Natural killer cell (primary cell): Measurements from ENCODE around the gene ADA. TPM values are rescaled to one million over a fixed set of nuclear protein-coding genes. Genes with fewer than 3 reads are reported as not detected.
"Not testable (repeated sequence)": the region's sequence is repeated elsewhere in the genome, so short reads cannot be mapped to it uniquely, and the experiment has no call there.

Experiments
- ATAC-seq, 3 donors: fragments of 150-1000 bp in 2 of 3; fragments of 200-7000 bp in 1 of 3; cut with Tn5 transposase; 1 replicate in 1 of 3; 2 replicates in 2 of 3; pipeline ENCODE4 v1.10.0; 2021; ENCODE audit warnings: mild to moderate bottlenecking in 2 of 3, moderate library complexity in 2 of 3
- DNase-seq, 2 donors: peaks; one replicate each; pipeline versions ENCODE4 v3.0.0 to v3.0.0-alpha.2; 2013 to 2021; ENCODE audit warnings: mixed read lengths in 1 of 2
- H3K27ac ChIP-seq: one replicate; pipeline ENCODE4 v1.5.1; 2013; ENCODE audit warnings: mild to moderate bottlenecking, low read length
- H3K27me3 ChIP-seq: one replicate; pipeline ENCODE4 v1.6.1; 2013; ENCODE audit warnings: low read length; ENCODE audit not compliant: control insufficient read depth, insufficient read depth
- H3K36me3 ChIP-seq: one replicate; pipeline ENCODE4 v1.6.1; 2013; ENCODE audit warnings: low read length; ENCODE audit not compliant: control insufficient read depth, insufficient read depth
- H3K4me1 ChIP-seq: one replicate; pipeline ENCODE4 v1.6.1; 2013; ENCODE audit warnings: low read length; ENCODE audit not compliant: control insufficient read depth, insufficient read depth
- H3K4me3 ChIP-seq: one replicate; pipeline ENCODE4 v1.5.1; 2013; ENCODE audit warnings: low read length
- H3K9me3 ChIP-seq: one replicate; pipeline ENCODE4 v1.6.1; 2013; ENCODE audit warnings: low read length; ENCODE audit not compliant: control insufficient read depth, insufficient read depth
- H3K27ac Mint-ChIP-seq, 2 donors: one replicate each; pipeline ENCODE4 v1.8.0; 2022; ENCODE audit warnings: mild to moderate bottlenecking in 2 of 2, mixed read lengths in 2 of 2, moderate library complexity in 1 of 2
- H3K27me3 Mint-ChIP-seq, 2 donors: one replicate each; pipeline ENCODE4 v1.8.0; 2022; ENCODE audit warnings: low read depth in 2 of 2, mixed read lengths in 2 of 2
- H3K36me3 Mint-ChIP-seq: one replicate; pipeline ENCODE4 v1.8.0; 2022; ENCODE audit warnings: mixed read lengths
- H3K4me1 Mint-ChIP-seq, 2 donors: one replicate each; pipeline ENCODE4 v1.8.0; 2022; ENCODE audit warnings: mixed read lengths in 2 of 2
- H3K4me3 Mint-ChIP-seq: one replicate; pipeline ENCODE4 v1.8.0; 2022; ENCODE audit warnings: mild to moderate bottlenecking, moderate library complexity, mixed read lengths
- H3K9me3 Mint-ChIP-seq, 2 donors: one replicate each; pipeline ENCODE4 v1.8.0; 2022; ENCODE audit warnings: mixed read lengths in 2 of 2
- WGBS: methylation state at CpG from one replicate; pipeline ENCODE4 v1.1.7; 2013; ENCODE audit warnings: missing lambda C conversion rate; ENCODE audit not compliant: insufficient coverage; 5-methylcytosine and 5-hydroxymethylcytosine counted together
- intact Hi-C: fragments of 100-400 bp; cut with micrococcal nuclease; formaldehyde crosslinking; loops from one replicate; pipeline ENCODE4 v1.14.2; 2022
- total RNA-seq, 4 donors: library from RNA; stranded (reverse); fragments of 120-200 nt in 1 of 4; gene quantifications; one replicate each; pipeline versions ENCODE4 v1.2.3 to v1.2.4, GENCODE V29; 2013 to 2022
- TF ChIP-seq, protein P1 (sequence below): fragments of 200-600 bp; IDR thresholded peaks from one replicate; pipeline ENCODE4 v1.8.0; 2022; ENCODE audit warnings: antibody characterized with exemption

ADA gene
- total RNA-seq, 3 donors from 2014 or later (not counting 1 experiment from before 2014, with no cell fraction given) = 71.7 to 94.2 (median 73.9) TPM

GRCh38 chr20:44593751-44594150 lies 57.7 kb downstream of the ADA start:
- Mint-ChIP-seq H3K27me3 (no peaks in the 10 kb centered on the region), H3K4me1 (peaks cover 10 to 11% of the 10 kb centered on the region in 2 donors), H3K27ac (no peak overlapping the region), H3K9me3 (no peaks in the 10 kb centered on the region), H3K4me3 (no peak overlapping the region), H3K36me3 (no peaks in the 10 kb centered on the region)
- peak overlapping the region; percentile 9 for H3K27ac ChIP-seq
- H3K9me3 ChIP-seq = no peaks in the 10 kb centered on the region
- no peak overlapping the region for H3K4me3 ChIP-seq
- intact Hi-C loops = no loop called here
- no peak for ATAC-seq
- H3K36me3 ChIP-seq = no peaks in the 10 kb centered on the region
- WGBS = 50% methylated on average over 1 of the region's 2 CpGs
- peaks cover 22% of the 10 kb centered on the region for H3K4me1 ChIP-seq
- no peak for DNase-seq
- H3K27me3 ChIP-seq = no peaks in the 10 kb centered on the region
- TF ChIP-seq, protein P1, sequence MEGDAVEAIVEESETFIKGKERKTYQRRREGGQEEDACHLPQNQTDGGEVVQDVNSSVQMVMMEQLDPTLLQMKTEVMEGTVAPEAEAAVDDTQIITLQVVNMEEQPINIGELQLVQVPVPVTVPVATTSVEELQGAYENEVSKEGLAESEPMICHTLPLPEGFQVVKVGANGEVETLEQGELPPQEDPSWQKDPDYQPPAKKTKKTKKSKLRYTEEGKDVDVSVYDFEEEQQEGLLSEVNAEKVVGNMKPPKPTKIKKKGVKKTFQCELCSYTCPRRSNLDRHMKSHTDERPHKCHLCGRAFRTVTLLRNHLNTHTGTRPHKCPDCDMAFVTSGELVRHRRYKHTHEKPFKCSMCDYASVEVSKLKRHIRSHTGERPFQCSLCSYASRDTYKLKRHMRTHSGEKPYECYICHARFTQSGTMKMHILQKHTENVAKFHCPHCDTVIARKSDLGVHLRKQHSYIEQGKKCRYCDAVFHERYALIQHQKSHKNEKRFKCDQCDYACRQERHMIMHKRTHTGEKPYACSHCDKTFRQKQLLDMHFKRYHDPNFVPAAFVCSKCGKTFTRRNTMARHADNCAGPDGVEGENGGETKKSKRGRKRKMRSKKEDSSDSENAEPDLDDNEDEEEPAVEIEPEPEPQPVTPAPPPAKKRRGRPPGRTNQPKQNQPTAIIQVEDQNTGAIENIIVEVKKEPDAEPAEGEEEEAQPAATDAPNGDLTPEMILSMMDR = no peak

DNA sequence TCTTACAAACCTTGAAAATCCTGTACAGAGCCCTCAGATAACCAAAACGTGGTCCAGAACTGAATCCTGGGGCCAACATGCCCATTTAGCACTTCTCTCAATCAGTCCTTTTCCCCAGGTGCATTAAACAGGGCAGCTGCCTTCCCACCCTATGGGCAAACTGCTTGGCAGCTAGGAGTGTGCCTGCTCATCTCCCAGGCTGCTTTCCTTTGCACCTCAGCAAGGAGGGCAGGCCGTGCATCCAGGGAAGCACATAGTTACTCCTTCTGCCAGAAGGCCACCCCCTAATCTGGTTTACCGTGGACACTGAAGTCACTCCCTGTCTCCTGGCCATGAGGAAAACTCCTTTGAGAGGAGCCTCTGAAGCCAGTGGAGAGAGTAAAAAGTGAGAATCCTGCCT lies 59.1 kb downstream of the ADA start:
- 94% methylated on average over 3 of the region's 3 CpGs for WGBS
- ATAC-seq (no peak), DNase-seq (no peak)
- TF ChIP-seq, protein P1 = no peak
- Mint-ChIP-seq H3K9me3 (no peaks in the 10 kb centered on the region), H3K27ac (no peak overlapping the region), H3K36me3 (no peaks in the 10 kb centered on the region), H3K4me3 (no peak overlapping the region), H3K4me1 (no peaks in the 10 kb centered on the region), H3K27me3 (no peaks in the 10 kb centered on the region)
- no peaks in the 10 kb centered on the region for H3K36me3 ChIP-seq
- no peaks in the 10 kb centered on the region for H3K9me3 ChIP-seq
- peaks cover 8% of the 10 kb centered on the region for H3K4me1 ChIP-seq
- intact Hi-C loops = no loop called here
- no peaks in the 10 kb centered on the region for H3K27me3 ChIP-seq
- no peak overlapping the region for H3K27ac ChIP-seq
- H3K4me3 ChIP-seq = no peak overlapping the region

DNA sequence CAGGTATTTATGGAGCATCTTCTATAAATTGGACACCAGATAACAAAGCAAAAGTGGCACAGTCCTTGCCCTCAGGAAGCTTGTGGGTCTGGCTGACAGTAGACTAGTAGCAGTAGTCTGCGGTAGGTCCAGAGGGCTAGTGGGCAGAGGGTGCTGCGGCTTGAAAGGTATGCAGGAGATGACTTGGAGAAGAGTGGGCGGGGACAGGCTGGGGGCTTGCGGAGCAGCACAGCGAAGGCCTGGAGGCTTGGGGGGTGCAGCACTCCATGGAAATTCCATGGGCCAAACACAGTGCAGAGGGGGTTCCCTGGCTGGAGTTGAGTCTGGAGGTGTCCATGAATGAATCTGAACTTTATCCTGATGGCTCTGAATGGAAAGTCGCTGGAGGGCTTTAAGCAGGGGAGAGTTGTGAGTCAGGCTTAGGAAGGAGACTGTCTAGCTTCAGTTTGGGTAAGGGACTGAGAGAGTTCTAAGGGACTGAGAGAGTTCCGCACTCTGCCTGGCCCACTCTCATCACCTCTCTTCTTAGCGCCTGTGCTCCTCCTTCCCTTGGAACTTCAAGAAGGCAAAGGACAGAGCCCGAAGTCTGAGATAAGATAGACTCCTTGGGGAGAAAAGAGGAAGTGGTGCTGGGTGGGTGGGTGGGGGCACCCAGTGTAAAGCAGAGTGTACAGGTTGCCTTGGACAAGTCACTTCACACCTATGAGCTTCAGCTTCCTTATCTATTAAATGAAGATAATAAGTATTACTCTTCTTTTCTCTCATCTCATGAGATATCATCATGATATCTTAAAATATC lies 60.3 kb downstream of the ADA start:
- Histone ChIP-seq H3K27me3 (no peaks in the 10 kb centered on the region), H3K4me3 (no peak overlapping the region), H3K27ac (no peak overlapping the region), H3K36me3 (no peaks in the 10 kb centered on the region), H3K4me1 (peaks cover 11% of the 10 kb centered on the region), H3K9me3 (no peaks in the 10 kb centered on the region)
- Mint-ChIP-seq H3K36me3 (no peaks in the 10 kb centered on the region), H3K4me1 (no peaks in the 10 kb centered on the region), H3K4me3 (no peak overlapping the region), H3K9me3 (no peaks in the 10 kb centered on the region), H3K27ac (no peak overlapping the region), H3K27me3 (no peaks in the 10 kb centered on the region)
- TF ChIP-seq, protein P1 = no peak
- no peak for ATAC-seq
- no peak for DNase-seq
- intact Hi-C loops = no loop called here
- 93% methylated on average over 7 of the region's 9 CpGs for WGBS

- no peaks in the 10 kb centered on the region for H3K9me3 Mint-ChIP-seq
- Histone ChIP-seq H3K9me3 (no peaks in the 10 kb centered on the region), H3K4me3 (no peak overlapping the region), H3K4me1 (peaks cover 11% of the 10 kb centered on the region), H3K27me3 (no peaks in the 10 kb centered on the region), H3K36me3 (no peaks in the 10 kb centered on the region), H3K27ac (no peak overlapping the region)
- ATAC-seq (no peak), DNase-seq (no peak)
- H3K27me3 Mint-ChIP-seq = no peaks in the 10 kb centered on the region
- no peak overlapping the region for H3K27ac Mint-ChIP-seq
- TF ChIP-seq, protein P1 = no peak
- intact Hi-C loops = no loop called here
- H3K36me3 Mint-ChIP-seq = no peaks in the 10 kb centered on the region
- H3K4me3 Mint-ChIP-seq = no peak overlapping the region
- 94% methylated on average over 2 of the region's 4 CpGs for WGBS
- peaks cover 0 to 6% of the 10 kb centered on the region in 2 donors for H3K4me1 Mint-ChIP-seq
Measured at GRCh38 chr20:44589537-44589936, 62.0 kb downstream of the ADA start.

- H3K27ac ChIP-seq = peak overlapping the region; percentile 16
- H3K4me3 ChIP-seq, intact Hi-C loops, H3K36me3 Mint-ChIP-seq, H3K9me3 Mint-ChIP-seq, H3K4me1 Mint-ChIP-seq, H3K27me3 Mint-ChIP-seq, DNase-seq, H3K9me3 ChIP-seq, H3K27me3 ChIP-seq, H3K4me3 Mint-ChIP-seq, ATAC-seq, H3K27ac Mint-ChIP-seq, H3K36me3 ChIP-seq: not testable (repeated sequence)
- H3K4me1 ChIP-seq = peaks cover 11% of the 10 kb centered on the region
- 87% methylated on average over 9 of the region's 9 CpGs for WGBS
Measured at GRCh38 chr20:44588321-44588720, 63.2 kb downstream of the ADA start.
